ENCODE measurements around the gene JARID2.

JARID2 gene

GRCh38 chr6:15331629-15332251 lies 85.9 kb downstream of the JARID2 start:
- DNase-seq (ENCODE audit: low read depth in 2 of 2) = no peak

- DNase-seq (ENCODE audit: low read depth in 2 of 2) = no peak
Observed at GRCh38 chr6:15332446-15332845, 86.6 kb downstream of the JARID2 start.

- no peak for DNase-seq (ENCODE audit: low read depth in 2 of 2)
Observed at GRCh38 chr6:15335385-15335784, 89.5 kb downstream of the JARID2 start.

- DNase-seq (ENCODE audit: low read depth in 2 of 2) = no peak
Observed at GRCh38 chr6:15335916-15336315, 90.0 kb downstream of the JARID2 start.

GRCh38 chr6:15336900-15337560 lies 91.2 kb downstream of the JARID2 start:
- no peak for DNase-seq (ENCODE audit: low read depth in 2 of 2)

- DNase-seq (ENCODE audit: low read depth in 2 of 2) = no peak
Observed at GRCh38 chr6:15337582-15337981, 91.7 kb downstream of the JARID2 start.

GRCh38 chr6:15338476-15338875 lies 92.6 kb downstream of the JARID2 start:
- no peak for DNase-seq (ENCODE audit: low read depth in 2 of 2)

- DNase-seq (ENCODE audit: low read depth in 2 of 2) = no peak
Observed at GRCh38 chr6:15339081-15339480, 93.2 kb downstream of the JARID2 start.

- DNase-seq (ENCODE audit: low read depth in 2 of 2) = no peak
Observed at GRCh38 chr6:15340105-15340601, 94.3 kb downstream of the JARID2 start.

GRCh38 chr6:15340775-15341174 lies 94.9 kb downstream of the JARID2 start:
- no peak for DNase-seq (ENCODE audit: low read depth in 2 of 2)

GRCh38 chr6:15341311-15342001 lies 95.6 kb downstream of the JARID2 start:
- no peak for DNase-seq (ENCODE audit: low read depth in 2 of 2)

GRCh38 chr6:15342114-15342513 lies 96.2 kb downstream of the JARID2 start:
- DNase-seq (ENCODE audit: low read depth in 2 of 2) = no peak

GRCh38 chr6:15343490-15344191 lies 97.8 kb downstream of the JARID2 start:
- no peak for DNase-seq (ENCODE audit: low read depth in 2 of 2)

GRCh38 chr6:15344192-15344519 lies 98.3 kb downstream of the JARID2 start:
- no peak for DNase-seq (ENCODE audit: low read depth in 2 of 2)

- DNase-seq (ENCODE audit: low read depth in 2 of 2) = no peak
Observed at GRCh38 chr6:15344831-15345230, 99.0 kb downstream of the JARID2 start.

GRCh38 chr6:15346315-15346714 lies 100.4 kb downstream of the JARID2 start:
- DNase-seq (ENCODE audit: low read depth in 2 of 2) = no peak

GRCh38 chr6:15348528-15348927 lies 102.7 kb downstream of the JARID2 start:
- no peak for DNase-seq (ENCODE audit: low read depth in 2 of 2)

- DNase-seq (ENCODE audit: low read depth in 2 of 2) = no peak
Observed at GRCh38 chr6:15349379-15349778, 103.5 kb downstream of the JARID2 start.

- no peak for DNase-seq (ENCODE audit: low read depth in 2 of 2)
Observed at GRCh38 chr6:15350386-15351083, 104.7 kb downstream of the JARID2 start.

GRCh38 chr6:15351631-15352030 lies 105.8 kb downstream of the JARID2 start:
- peak; percentile 57 to 63 for DNase-seq (ENCODE audit: low read depth in 2 of 2)

GRCh38 chr6:15352220-15352619 lies 106.4 kb downstream of the JARID2 start:
- no peak for DNase-seq (ENCODE audit: low read depth in 2 of 2)

GRCh38 chr6:15352845-15353244 lies 107.0 kb downstream of the JARID2 start:
- DNase-seq (ENCODE audit: low read depth in 2 of 2) = no peak

Data from fibroblast of skin of left quadriceps (primary cell).